Endothelial cell of umbilical vein (primary cell): ENCODE measurements around the gene CAT. TPM values are rescaled to one million over a fixed set of nuclear protein-coding genes. Genes with fewer than 3 reads are reported as not detected.

ENCODE experiments used
- BruUV-seq: library from RNA; stranded (reverse); fragments of 400-500 nt; replicated peaks from 2 replicates; lab custom pipeline; 2021; lab: Mats Ljungman, UMichigan
- CTCF ChIA-PET: fragments of 300-600, 350-600 bp; sonication (Branson Sonifier 250); formaldehyde crosslinking; loops from one replicate; lab custom pipeline; 2021; ENCODE audit warnings: antibody characterized with exemption, inconsistent platforms; lab: Charles Lee
- POLR2A ChIA-PET: fragments of 300-600, 350-600 bp; sonication (Branson Sonifier 250); formaldehyde crosslinking; loops from one replicate; lab custom pipeline; 2021; ENCODE audit warnings: antibody characterized with exemption, inconsistent platforms; lab: Charles Lee
- DNase-seq: peaks from one replicate; pipeline ENCODE4 v3.0.0-alpha.2; 2011; ENCODE audit warnings: low read depth, low spot score
- FAIRE-seq: peaks from 2 replicates; lab custom pipeline; 2011; peaks lifted over from hg19 to GRCh38; lab: Jason Lieb, UNC
- H2AFZ ChIP-seq: 2 replicates; pipeline ENCODE4 v1.6.0; 2012; ENCODE audit warnings: low read depth, low read length, control low read depth, inconsistent platforms
- H3K27ac ChIP-seq: 2 replicates; pipeline ENCODE4 v1.5.1; 2011; ENCODE audit warnings: low read depth, mild to moderate bottlenecking, control low read depth, low read length, moderate library complexity; ENCODE audit not compliant: insufficient read depth
- H3K27me3 ChIP-seq, 2 experiments: 2 replicates each; pipeline versions ENCODE4 v1.6.0 to v1.6.1; 2011; ENCODE audit warnings: low read length in 2 of 2, mixed read lengths in 1 of 2; ENCODE audit not compliant: control insufficient read depth in 2 of 2, insufficient read depth in 2 of 2
- H3K36me3 ChIP-seq, 2 experiments: 2 replicates in 1 of 2; 3 replicates in 1 of 2; pipeline ENCODE4 v1.5.1; 2011; ENCODE audit warnings: low read length in 2 of 2, mild to moderate bottlenecking in 1 of 2, moderate library complexity in 1 of 2; ENCODE audit not compliant: control insufficient read depth in 2 of 2, insufficient read depth in 2 of 2; ENCODE audit errors: extremely low read depth in 1 of 2
- H3K4me1 ChIP-seq: 3 replicates; pipeline ENCODE4 v1.5.1; 2011; ENCODE audit warnings: mild to moderate bottlenecking, low read length; ENCODE audit not compliant: control insufficient read depth, insufficient read depth; ENCODE audit errors: extremely low read depth
- H3K4me2 ChIP-seq: 2 replicates; pipeline ENCODE4 v1.6.1; 2011; ENCODE audit warnings: low read length, control low read depth, mixed read lengths; ENCODE audit not compliant: insufficient read depth
- H3K4me3 ChIP-seq, 3 experiments: fragments of 200-600 bp in 1 of 3; sonication (generic), shearing (Covaris generic) in 1 of 3; replicated peaks in 1 of 3; 2 replicates each; pipeline ENCODE4 v1.5.1; 2011 to 2016; ENCODE audit warnings: control low read depth in 3 of 3, low read length in 3 of 3, mild to moderate bottlenecking in 2 of 3, inconsistent platforms in 1 of 3, low read depth in 1 of 3, moderate library complexity in 1 of 3; ENCODE audit not compliant: insufficient read depth in 1 of 3
- H3K79me2 ChIP-seq: 2 replicates; pipeline ENCODE4 v1.6.0; 2012; ENCODE audit warnings: low read length, inconsistent platforms; ENCODE audit not compliant: control insufficient read depth, insufficient read depth
- H3K9ac ChIP-seq: replicated peaks from 2 replicates; pipeline ENCODE3; 2011; ENCODE audit warnings: low read length, control low read depth; ENCODE audit not compliant: insufficient read depth; ENCODE audit errors: extremely low read depth
- H3K9me1 ChIP-seq: replicated peaks from 3 replicates; pipeline ENCODE4 v1.6.0; 2011; ENCODE audit warnings: mild to moderate bottlenecking, low read length; ENCODE audit not compliant: control insufficient read depth, insufficient read depth; ENCODE audit errors: extremely low read depth
- H3K9me3 ChIP-seq: replicated peaks from 2 replicates; pipeline ENCODE4 v1.5.1; 2012; ENCODE audit warnings: low read length, inconsistent platforms; ENCODE audit not compliant: control insufficient read depth, insufficient read depth
- H4K20me1 ChIP-seq: replicated peaks from 2 replicates; pipeline ENCODE3; 2011; ENCODE audit warnings: mild to moderate bottlenecking, low read length; ENCODE audit not compliant: control insufficient read depth, insufficient read depth; ENCODE audit errors: extremely low read depth
- CTCF ChIP-seq, 2 donors: IDR thresholded peaks; 1 replicate in 1 of 2; 2 replicates in 1 of 2; pipeline ENCODE4 v1.5.1; 2011; ENCODE audit warnings: low read length in 2 of 2, mild to moderate bottlenecking in 2 of 2, moderate library complexity in 2 of 2, control low read depth in 1 of 2, inconsistent platforms in 1 of 2, low read depth in 1 of 2; ENCODE audit not compliant: insufficient read depth in 1 of 2; ENCODE audit errors: extremely low read depth in 1 of 2
- EZH2 ChIP-seq: IDR thresholded peaks from 2 replicates; pipeline ENCODE4 v1.6.1; 2012; ENCODE audit warnings: borderline replicate concordance, low read depth, mild to moderate bottlenecking, moderate library complexity, low read length, inconsistent platforms; ENCODE audit not compliant: severe bottlenecking
- FOS ChIP-seq: IDR thresholded peaks from 2 replicates; pipeline ENCODE4 v1.6.1; 2011; ENCODE audit warnings: mild to moderate bottlenecking, low read length, moderate library complexity, borderline replicate concordance; ENCODE audit not compliant: insufficient read depth
- GATA2 ChIP-seq: IDR thresholded peaks from 2 replicates; pipeline ENCODE4 v1.7.0; 2011; ENCODE audit warnings: low read depth, mild to moderate bottlenecking, moderate library complexity, mixed read lengths, low read length; ENCODE audit not compliant: insufficient read length, insufficient read depth
- JUN ChIP-seq: IDR thresholded peaks from 2 replicates; pipeline ENCODE4 v1.6.1; 2011; ENCODE audit warnings: borderline replicate concordance, low read depth; ENCODE audit not compliant: insufficient read length, insufficient read depth
- MAX ChIP-seq: IDR thresholded peaks from 2 replicates; pipeline ENCODE4 v1.6.1; 2011; ENCODE audit not compliant: insufficient read depth, insufficient read length
- MYC ChIP-seq: IDR thresholded peaks from one replicate; pipeline ENCODE4 v1.6.1; 2011; ENCODE audit warnings: mild to moderate bottlenecking, low read depth, low read length
- POLR2A ChIP-seq: IDR thresholded peaks from 2 replicates; pipeline ENCODE4 v1.6.1; 2012; ENCODE audit warnings: low read depth, mild to moderate bottlenecking, control low read depth, low read length
- POLR2AphosphoS5 ChIP-seq: IDR thresholded peaks from 2 replicates; pipeline ENCODE4 v1.6.1; 2012; ENCODE audit warnings: low read depth, mild to moderate bottlenecking, control low read depth, low read length, moderate library complexity; ENCODE audit not compliant: insufficient read depth
- dilution Hi-C: fragments of 300-500 bp; cut with MboI; formaldehyde crosslinking; loops from one replicate; pipeline ENCODE4 v1.15.0; 2019; ENCODE audit warnings: low sequenced_read_pairs; ENCODE audit not compliant: extremely low pct_ligation_motif_present
- intact Hi-C: fragments of 100-400 bp; cut with micrococcal nuclease; formaldehyde crosslinking; loops from one replicate; pipeline ENCODE4 v1.10.0; 2022
- polyA plus RNA-seq, 4 experiments: library from polyadenylated mRNA; depleted of rRNA in 3 of 4; stranded (reverse) in 3 of 4; unstranded in 1 of 4; fragments of >200 nt; gene quantifications; 2 replicates each; pipeline versions ENCODE4 v1.2.1 to v1.2.3, GENCODE V29; 2011 to 2012; ENCODE audit warnings: missing spikeins in 1 of 4
- total RNA-seq: library from RNA; stranded (reverse); gene quantifications from 2 replicates; pipeline ENCODE4 v1.2.3, GENCODE V29; 2021

CAT gene
- total and polyA plus RNA-seq, 2 donors (not counting 3 experiments of a cell fraction or from before 2014, with no cell fraction given), result 32.7 to 50.5 TPM

- H3K4me3 ChIP-seq, result no peak overlapping the region
- H3K36me3 ChIP-seq, result no peaks in the 10 kb centered on the region
- no peaks in the 10 kb centered on the region for H3K27me3 ChIP-seq
- FAIRE-seq (no peak), DNase-seq (no peak)
- dilution Hi-C loops, result no loop called here
- H3K9me1 ChIP-seq, result no peaks in the 10 kb centered on the region
- H3K79me2 ChIP-seq, result no peaks in the 10 kb centered on the region
- no peak overlapping the region for H3K9ac ChIP-seq
- ChIA-PET POLR2A (no interaction called here), CTCF (no interaction called here)
- no peaks in the 10 kb centered on the region for H3K4me1 ChIP-seq
- H3K9me3 ChIP-seq, result no peaks in the 10 kb centered on the region
- H4K20me1 ChIP-seq, result no peaks in the 10 kb centered on the region
- TF ChIP-seq EZH2, result no peak
- TF ChIP-seq MYC, result no peak
- TF ChIP-seq POLR2AphosphoS5, result no peak
- no peak for TF ChIP-seq FOS
- no peak for TF ChIP-seq JUN
- TF ChIP-seq CTCF (IDR thresholded peaks at IDR 0.05; ENCODE audit: extremely low read depth in 1 of 2, insufficient read depth in 1 of 2, low read depth in 1 of 2, low read length in 2 of 2), result no peak
- TF ChIP-seq MAX, result no peak
- TF ChIP-seq GATA2, result no peak
- no peak for TF ChIP-seq POLR2A
- no TSS peak for BruUV-seq
- no peak overlapping the region for H3K4me2 ChIP-seq
- intact Hi-C loops, result no loop called here
- H3K27ac ChIP-seq, result no peak overlapping the region
- H2AFZ ChIP-seq, result no peak overlapping the region
Measured at GRCh38 chr11:34509336-34509876, 70.7 kb downstream of the CAT start.
